Measurements from ENCODE around the gene DENND2A.
"Not testable (repeated sequence)": the region's sequence is repeated elsewhere in the genome, so short reads cannot be mapped to it uniquely, and the experiment has no call there.

The DENND2A gene

GRCh38 chr7:140533394-140533872 lies 107.2 kb downstream of the DENND2A start:
- TF ChIP-seq CTCF (IDR thresholded peaks at IDR 0.05; ENCODE audit: control extremely low read depth, extremely low read depth, low read depth, missing control alignments) = no peak
- ChIA-PET POLR2A (no interaction called here), CTCF (interaction anchor here (1.3 kb wide), 1 partner anchor 15 kb away, joined by 4 read pairs; no protein-coding TSS in a partner anchor)
- DNase-seq (ENCODE audit: extremely low spot score) = no peak

GRCh38 chr7:140529428-140529827 lies 111.2 kb downstream of the DENND2A start:
- CTCF ChIA-PET; DNase-seq (ENCODE audit: extremely low spot score); POLR2A ChIA-PET: not testable (repeated sequence)

GRCh38 chr7:140526787-140527664 lies 113.6 kb downstream of the DENND2A start:
- CTCF ChIA-PET = interaction anchor here (2.0 to 3.3 kb wide), 2 partner anchors 10 to 11 kb away, joined by 4 to 12 read pairs; no protein-coding TSS in a partner anchor
- POLR2A ChIA-PET = no interaction called here
- TF ChIP-seq CTCF (IDR thresholded peaks at IDR 0.05; ENCODE audit: control extremely low read depth, extremely low read depth, low read depth, missing control alignments) = no peak
- peak; percentile 6 for DNase-seq (ENCODE audit: extremely low spot score)

- CTCF ChIA-PET = interaction anchor here (3.3 kb wide), 1 partner anchor 9 kb away, joined by 12 read pairs; no protein-coding TSS in a partner anchor
- peak; percentile 7 for DNase-seq (ENCODE audit: extremely low spot score)
- no peak for TF ChIP-seq CTCF (IDR thresholded peaks at IDR 0.05; ENCODE audit: control extremely low read depth, extremely low read depth, low read depth, missing control alignments)
- POLR2A ChIA-PET = interaction anchor here (0.6 kb wide), 1 partner anchor 59 kb away, joined by 4 read pairs; no protein-coding TSS in a partner anchor
These were observed 114.4 kb downstream of the DENND2A start for GRCh38 chr7:140526214-140526613.

GRCh38 chr7:140525743-140526142 lies 114.9 kb downstream of the DENND2A start:
- no peak for TF ChIP-seq CTCF (IDR thresholded peaks at IDR 0.05; ENCODE audit: control extremely low read depth, extremely low read depth, low read depth, missing control alignments)
- peak; percentile 5 for DNase-seq (ENCODE audit: extremely low spot score)
- CTCF ChIA-PET = interaction anchor here (1.2 to 3.3 kb wide), 2 partner anchors 8 to 128 kb away, joined by 3 to 12 read pairs; no protein-coding TSS in a partner anchor
- POLR2A ChIA-PET = interaction anchor here (0.6 kb wide), 1 partner anchor 59 kb away, joined by 4 read pairs; no protein-coding TSS in a partner anchor

GRCh38 chr7:140521421-140521820 lies 119.2 kb downstream of the DENND2A start:
- TF ChIP-seq CTCF (IDR thresholded peaks at IDR 0.05; ENCODE audit: control extremely low read depth, extremely low read depth, low read depth, missing control alignments) = no peak
- DNase-seq (ENCODE audit: extremely low spot score) = no peak
- POLR2A ChIA-PET = no interaction called here
- CTCF ChIA-PET = interaction anchor here (1.0 kb wide), 1 partner anchor 133 kb away, joined by 3 read pairs; no protein-coding TSS in a partner anchor

- TF ChIP-seq CTCF (IDR thresholded peaks at IDR 0.05; ENCODE audit: control extremely low read depth, extremely low read depth, low read depth, missing control alignments) = no peak
- no peak for DNase-seq (ENCODE audit: extremely low spot score)
- ChIA-PET CTCF (interaction anchor here (4.0 kb wide), 1 partner anchor 134 kb away, joined by 39 read pairs; no protein-coding TSS in a partner anchor), POLR2A (no interaction called here)
These were observed 121.6 kb downstream of the DENND2A start for GRCh38 chr7:140519007-140519399.
